ENCODE measurements around the gene TMEM163. TPM values are rescaled to one million over a fixed set of nuclear protein-coding genes. Genes with fewer than 3 reads are reported as not detected.

TMEM163 gene
- total RNA-seq, 1 donor from 2014 or later: not detected

GRCh38 chr2:134712299-134712698 is 6.5 kb downstream of the TMEM163 start:
- no peak for DNase-seq (ENCODE audit: extremely low spot score, unreplicated experiment)
- peaks cover 73% of the 10 kb centered on the region for H3K27me3 Mint-ChIP-seq (ENCODE audit: unreplicated experiment)
- no peak for TF ChIP-seq CTCF (IDR thresholded peaks at IDR 0.05)
- peaks cover 2% of the 10 kb centered on the region for H3K4me1 Mint-ChIP-seq (ENCODE audit: unreplicated experiment)
- no peaks in the 10 kb centered on the region for H3K9me3 Mint-ChIP-seq (ENCODE audit: unreplicated experiment)
- H3K4me3 Mint-ChIP-seq (ENCODE audit: unreplicated experiment): no peak overlapping the region
- H3K27ac Mint-ChIP-seq (ENCODE audit: unreplicated experiment): no peak overlapping the region
- no peaks in the 10 kb centered on the region for H3K36me3 Mint-ChIP-seq (ENCODE audit: unreplicated experiment)

GRCh38 chr2:134711692-134712091 is 7.1 kb downstream of the TMEM163 start:
- no peak for DNase-seq (ENCODE audit: extremely low spot score, unreplicated experiment)
- H3K4me1 Mint-ChIP-seq (ENCODE audit: unreplicated experiment): no peaks in the 10 kb centered on the region
- peaks cover 67% of the 10 kb centered on the region for H3K27me3 Mint-ChIP-seq (ENCODE audit: unreplicated experiment)
- no peak overlapping the region for H3K4me3 Mint-ChIP-seq (ENCODE audit: unreplicated experiment)
- no peak for TF ChIP-seq CTCF (IDR thresholded peaks at IDR 0.05)
- no peaks in the 10 kb centered on the region for H3K36me3 Mint-ChIP-seq (ENCODE audit: unreplicated experiment)
- no peaks in the 10 kb centered on the region for H3K9me3 Mint-ChIP-seq (ENCODE audit: unreplicated experiment)
- H3K27ac Mint-ChIP-seq (ENCODE audit: unreplicated experiment): no peak overlapping the region

DNA sequence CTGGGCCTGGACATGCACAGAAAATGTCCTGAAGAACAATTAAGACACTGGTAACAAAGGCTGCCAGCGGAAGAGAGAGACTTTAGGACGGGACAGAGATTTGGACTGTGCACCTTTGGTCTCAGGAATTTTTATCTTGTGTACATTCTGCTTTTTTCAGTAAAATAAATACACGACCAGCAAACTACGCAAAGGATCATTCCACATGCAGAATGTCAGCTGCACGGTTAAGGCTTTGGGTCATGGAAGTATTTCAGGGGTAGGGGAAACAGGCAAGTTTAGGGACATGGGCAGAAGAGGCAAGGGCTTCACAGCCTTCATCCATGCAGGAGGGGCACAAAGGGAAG is 11.5 kb downstream of the TMEM163 start:
- Mint-ChIP-seq H3K4me3 (ENCODE audit: unreplicated experiment) (no peak overlapping the region), H3K27me3 (ENCODE audit: unreplicated experiment) (peaks cover 37% of the 10 kb centered on the region), H3K27ac (ENCODE audit: unreplicated experiment) (no peak overlapping the region), H3K4me1 (ENCODE audit: unreplicated experiment) (no peaks in the 10 kb centered on the region), H3K9me3 (ENCODE audit: unreplicated experiment) (no peaks in the 10 kb centered on the region), H3K36me3 (ENCODE audit: unreplicated experiment) (no peaks in the 10 kb centered on the region)
- DNase-seq (ENCODE audit: extremely low spot score, unreplicated experiment): no peak
- no peak for TF ChIP-seq CTCF (IDR thresholded peaks at IDR 0.05)

- Mint-ChIP-seq H3K27me3 (ENCODE audit: unreplicated experiment) (peaks cover 32% of the 10 kb centered on the region), H3K36me3 (ENCODE audit: unreplicated experiment) (no peaks in the 10 kb centered on the region), H3K4me3 (ENCODE audit: unreplicated experiment) (no peak overlapping the region), H3K4me1 (ENCODE audit: unreplicated experiment) (no peaks in the 10 kb centered on the region), H3K9me3 (ENCODE audit: unreplicated experiment) (no peaks in the 10 kb centered on the region), H3K27ac (ENCODE audit: unreplicated experiment) (no peak overlapping the region)
- no peak for DNase-seq (ENCODE audit: extremely low spot score, unreplicated experiment)
- no peak for TF ChIP-seq CTCF (IDR thresholded peaks at IDR 0.05)
Observed at GRCh38 chr2:134706587-134707329, 12.0 kb downstream of the TMEM163 start.

- no peaks in the 10 kb centered on the region for H3K4me1 Mint-ChIP-seq (ENCODE audit: unreplicated experiment)
- no peak for DNase-seq (ENCODE audit: extremely low spot score, unreplicated experiment)
- TF ChIP-seq CTCF (IDR thresholded peaks at IDR 0.05): no peak
- no peaks in the 10 kb centered on the region for H3K9me3 Mint-ChIP-seq (ENCODE audit: unreplicated experiment)
- H3K27me3 Mint-ChIP-seq (ENCODE audit: unreplicated experiment): peaks cover 27% of the 10 kb centered on the region
- no peak overlapping the region for H3K27ac Mint-ChIP-seq (ENCODE audit: unreplicated experiment)
- no peak overlapping the region for H3K4me3 Mint-ChIP-seq (ENCODE audit: unreplicated experiment)
- H3K36me3 Mint-ChIP-seq (ENCODE audit: unreplicated experiment): no peaks in the 10 kb centered on the region
Observed at GRCh38 chr2:134705861-134706586, 12.8 kb downstream of the TMEM163 start.
